ENCODE results near the gene SEPTIN12.

- no peak for TF ChIP-seq CTCF (conservative IDR thresholded peaks at IDR 0.05; ENCODE audit: low read depth, low read length)
- TF ChIP-seq EZH2 (IDR thresholded peaks at IDR 0.05; ENCODE audit: borderline replicate concordance, low read depth, low read length, poor library complexity, severe bottlenecking) = no peak
These were observed 1.1 kb downstream of the SEPTIN12 start for GRCh38 chr16:4787068-4787467.

Data from A673 (cell line).